Measurements from ENCODE around the gene CEP290.
A peak's percentile ranks its signal among the peaks of the same experiment; 100 is the strongest.
"Not testable (repeated sequence)": the region's sequence is repeated elsewhere in the genome, so short reads cannot be mapped to it uniquely, and the experiment has no call there.

Gene CEP290

DNA sequence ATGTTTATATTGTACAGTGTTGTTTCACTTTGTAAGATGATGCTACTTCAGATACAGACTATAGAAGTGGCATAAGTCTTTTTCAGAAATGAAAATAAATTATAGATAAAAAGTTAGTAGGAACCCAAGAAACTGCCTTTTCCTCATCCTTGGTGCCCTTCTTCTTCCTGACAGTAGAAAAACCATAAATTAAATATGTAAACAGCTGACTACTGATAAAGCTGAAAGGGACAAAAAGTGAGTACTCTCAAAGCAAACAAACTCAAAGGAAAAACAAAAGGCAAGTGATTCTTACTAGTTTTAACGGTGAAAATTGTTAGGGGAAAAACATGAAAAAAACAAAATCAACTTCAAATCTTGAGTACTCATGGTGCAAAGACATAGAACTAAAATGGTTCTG lies 104.1 kb downstream of the CEP290 start:
- DNase-seq = no peak

DNA sequence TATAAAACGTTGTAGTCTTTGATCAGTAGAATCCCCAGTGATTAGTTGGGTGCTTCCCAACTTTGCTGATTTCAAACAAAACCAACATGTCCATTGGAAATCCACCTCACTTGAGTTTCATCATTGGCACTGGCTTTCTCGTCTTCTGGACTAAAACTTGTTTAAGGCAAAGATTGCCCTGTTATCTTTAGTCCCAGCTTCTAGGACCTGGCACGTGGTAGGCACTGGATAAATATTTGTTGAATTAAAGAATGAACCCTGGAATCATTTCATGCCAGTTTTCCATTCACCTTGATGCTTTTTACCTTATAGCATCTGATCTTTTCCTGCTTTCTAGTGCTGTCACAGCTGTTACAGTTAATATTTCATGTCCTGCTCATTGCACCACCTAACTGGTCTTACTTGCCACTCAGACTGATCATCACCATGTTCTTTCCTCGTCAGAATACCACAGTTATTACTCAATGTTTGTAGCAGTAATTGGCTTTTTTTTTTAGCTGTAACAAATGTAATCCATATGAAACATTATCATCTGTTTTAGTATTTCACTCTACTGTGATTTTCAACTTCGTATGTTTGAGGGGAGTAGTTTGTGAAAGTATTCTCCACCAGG lies 105.4 kb downstream of the CEP290 start:
- no peak for DNase-seq

GRCh38 chr12:88035907-88036289 lies 106.0 kb downstream of the CEP290 start:
- no peak for DNase-seq

DNA sequence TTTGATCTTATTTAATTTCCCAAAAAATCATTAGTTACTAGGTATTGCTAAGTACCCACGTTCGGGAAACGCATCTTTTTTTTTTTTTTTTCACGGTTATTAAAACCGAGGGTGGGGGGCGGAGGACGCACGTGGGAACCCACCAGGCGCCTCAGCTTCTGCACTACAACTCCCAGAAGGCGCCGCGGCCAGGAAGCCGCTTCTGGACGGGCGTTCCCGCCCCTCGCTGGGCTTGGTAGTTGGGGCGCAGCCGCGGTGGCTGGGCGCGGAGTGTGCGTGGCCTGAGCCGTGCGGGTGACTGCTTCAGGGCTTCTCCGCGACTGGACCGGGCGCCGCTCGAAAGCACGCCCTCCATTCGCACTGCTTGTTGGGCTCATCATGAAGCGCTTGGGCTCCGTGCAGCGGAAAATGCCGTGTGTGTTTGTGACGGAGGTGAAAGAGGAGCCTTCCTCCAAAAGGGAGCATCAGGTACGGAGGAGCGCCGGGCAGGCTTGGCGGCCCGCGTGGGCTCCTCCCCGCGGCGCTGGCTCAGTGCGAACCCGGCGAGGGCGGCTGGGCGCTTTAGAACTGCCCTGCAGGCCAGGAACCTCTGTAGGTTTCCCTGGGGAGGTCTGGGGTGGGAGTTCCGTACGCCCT lies 106.5 kb downstream of the CEP290 start:
- DNase-seq = peak; percentile 24 to 58

GRCh38 chr12:88031161-88031560 lies 110.7 kb downstream of the CEP290 start:
- not testable (repeated sequence) for DNase-seq

- no peak for DNase-seq
Observed at GRCh38 chr12:88029093-88029665, 112.7 kb downstream of the CEP290 start, which contains the start of gene C12orf50. Gene C12orf50, minus strand, starts transcription at chr12:88029401. Its CDS starts 2,439 bp downstream, at chr12:88026962.

GRCh38 chr12:88026196-88026595 lies 115.7 kb downstream of the CEP290 start:
- no peak for DNase-seq

GRCh38 chr12:88017964-88018363 lies 123.9 kb downstream of the CEP290 start:
- no peak for DNase-seq

GRCh38 chr12:88015825-88016224 lies 126.1 kb downstream of the CEP290 start:
- no peak for DNase-seq

DNA sequence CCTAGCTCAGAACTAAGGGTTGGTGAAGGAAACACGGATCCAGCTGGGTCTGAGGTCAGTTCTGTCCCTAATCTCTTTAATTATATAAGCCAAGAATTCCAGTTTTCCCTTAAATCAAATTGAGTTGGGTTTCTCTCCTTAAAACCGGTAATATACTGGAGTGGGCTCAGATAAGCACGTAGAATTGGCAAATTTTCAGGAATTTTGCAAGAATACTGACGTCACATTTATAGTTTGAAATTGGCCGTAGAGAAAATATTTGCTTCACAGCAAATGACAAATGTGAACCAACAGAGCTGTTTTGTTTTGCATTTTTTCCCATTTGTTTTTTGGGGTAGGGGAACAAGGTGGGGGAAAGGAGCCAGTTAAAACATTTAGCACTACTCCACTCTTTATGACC lies 130.1 kb downstream of the CEP290 start:
- no peak for DNase-seq

GRCh38 chr12:88006351-88006750 lies 135.5 kb downstream of the CEP290 start:
- no peak for DNase-seq

- no peak for DNase-seq
Observed at GRCh38 chr12:88001327-88001726, 140.6 kb downstream of the CEP290 start.

Measured in cerebellar nuclear complex (tissue), 1 donor.